Astrocyte (in vitro differentiated cells and primary cell): Measurements from ENCODE around the gene KLHL25. TPM values are rescaled to one million over a fixed set of nuclear protein-coding genes. Genes with fewer than 3 reads are reported as not detected.

Experiments used
- DNase-seq: peaks from one replicate; pipeline ENCODE4 v3.0.0-alpha.2; 2010; ENCODE audit warnings: low read depth
- FAIRE-seq: peaks from 2 replicates; lab custom pipeline; 2011; peaks lifted over from hg19 to GRCh38; lab: Jason Lieb, UNC
- H2AFZ ChIP-seq: 2 replicates; pipeline ENCODE4 v1.6.0; 2012; ENCODE audit warnings: low read depth, low read length, inconsistent platforms
- H3K27ac ChIP-seq: 2 replicates; pipeline ENCODE4 v1.5.1; 2011; ENCODE audit warnings: low read depth, low read length, inconsistent platforms
- H3K27me3 ChIP-seq: 2 replicates; pipeline ENCODE4 v1.6.0; 2011; ENCODE audit warnings: low read length, inconsistent platforms; ENCODE audit not compliant: insufficient read depth
- H3K36me3 ChIP-seq: 2 replicates; pipeline ENCODE4 v1.5.1; 2011; ENCODE audit warnings: low read length, inconsistent platforms; ENCODE audit not compliant: insufficient read depth
- H3K4me1 ChIP-seq: 2 replicates; pipeline ENCODE4 v1.5.1; 2011; ENCODE audit warnings: low read length, inconsistent platforms; ENCODE audit not compliant: insufficient read depth
- H3K4me2 ChIP-seq: 2 replicates; pipeline ENCODE4 v1.6.0; 2012; ENCODE audit warnings: low read length, inconsistent platforms
- H3K4me3 ChIP-seq: 2 replicates; pipeline ENCODE4 v1.5.1; 2011; ENCODE audit warnings: low read depth, mild to moderate bottlenecking, low read length, inconsistent platforms; ENCODE audit not compliant: insufficient read depth
- H3K79me2 ChIP-seq: 2 replicates; pipeline ENCODE4 v1.6.0; 2012; ENCODE audit warnings: mild to moderate bottlenecking, low read length, inconsistent platforms; ENCODE audit not compliant: insufficient read depth
- H3K9ac ChIP-seq: 2 replicates; pipeline ENCODE4 v1.6.0; 2012; ENCODE audit warnings: mild to moderate bottlenecking, low read length, inconsistent platforms
- H3K9me3 ChIP-seq: 2 replicates; pipeline ENCODE4 v1.5.1; 2012; ENCODE audit warnings: low read depth, mild to moderate bottlenecking, low read length, inconsistent platforms; ENCODE audit not compliant: insufficient read depth
- H4K20me1 ChIP-seq: 2 replicates; pipeline ENCODE4 v1.6.0; 2012; ENCODE audit warnings: low read length, inconsistent platforms; ENCODE audit not compliant: insufficient read depth
- H3K27ac Mint-ChIP-seq: one replicate; pipeline ENCODE4 v1.8.0; 2021; ENCODE audit warnings: mild to moderate bottlenecking, mixed read lengths; ENCODE audit not compliant: unreplicated experiment
- H3K27me3 Mint-ChIP-seq: one replicate; pipeline ENCODE4 v1.8.0; 2021; ENCODE audit warnings: low read depth, mixed read lengths; ENCODE audit not compliant: unreplicated experiment
- H3K36me3 Mint-ChIP-seq: one replicate; pipeline ENCODE4 v1.8.0; 2021; ENCODE audit warnings: low read depth, mixed read lengths; ENCODE audit not compliant: unreplicated experiment
- H3K4me1 Mint-ChIP-seq: one replicate; pipeline ENCODE4 v1.8.0; 2021; ENCODE audit warnings: low read depth, mixed read lengths; ENCODE audit not compliant: unreplicated experiment
- H3K4me3 Mint-ChIP-seq: one replicate; pipeline ENCODE4 v1.8.0; 2021; ENCODE audit warnings: mild to moderate bottlenecking, moderate library complexity, mixed read lengths; ENCODE audit not compliant: unreplicated experiment
- H3K9me3 Mint-ChIP-seq: one replicate; pipeline ENCODE4 v1.8.0; 2021; ENCODE audit warnings: mild to moderate bottlenecking, mixed read lengths; ENCODE audit not compliant: unreplicated experiment
- EZH2 ChIP-seq: IDR thresholded peaks from 2 replicates; pipeline ENCODE4 v1.6.1; 2012; ENCODE audit warnings: mild to moderate bottlenecking, low read length, inconsistent platforms; ENCODE audit not compliant: insufficient read depth
- total RNA-seq: library from RNA; stranded (reverse); gene quantifications from 2 replicates; pipeline ENCODE4 v1.2.1, GENCODE V29; 2021
- TF ChIP-seq, protein P1 (sequence below): IDR thresholded peaks from 2 replicates; pipeline ENCODE4 v1.5.1; 2011; ENCODE audit warnings: low read depth, mild to moderate bottlenecking, inconsistent platforms, low read length, moderate library complexity; ENCODE audit not compliant: insufficient read depth

The KLHL25 gene
- total RNA-seq, 1 donor from 2014 or later: 5.6 TPM

DNA sequence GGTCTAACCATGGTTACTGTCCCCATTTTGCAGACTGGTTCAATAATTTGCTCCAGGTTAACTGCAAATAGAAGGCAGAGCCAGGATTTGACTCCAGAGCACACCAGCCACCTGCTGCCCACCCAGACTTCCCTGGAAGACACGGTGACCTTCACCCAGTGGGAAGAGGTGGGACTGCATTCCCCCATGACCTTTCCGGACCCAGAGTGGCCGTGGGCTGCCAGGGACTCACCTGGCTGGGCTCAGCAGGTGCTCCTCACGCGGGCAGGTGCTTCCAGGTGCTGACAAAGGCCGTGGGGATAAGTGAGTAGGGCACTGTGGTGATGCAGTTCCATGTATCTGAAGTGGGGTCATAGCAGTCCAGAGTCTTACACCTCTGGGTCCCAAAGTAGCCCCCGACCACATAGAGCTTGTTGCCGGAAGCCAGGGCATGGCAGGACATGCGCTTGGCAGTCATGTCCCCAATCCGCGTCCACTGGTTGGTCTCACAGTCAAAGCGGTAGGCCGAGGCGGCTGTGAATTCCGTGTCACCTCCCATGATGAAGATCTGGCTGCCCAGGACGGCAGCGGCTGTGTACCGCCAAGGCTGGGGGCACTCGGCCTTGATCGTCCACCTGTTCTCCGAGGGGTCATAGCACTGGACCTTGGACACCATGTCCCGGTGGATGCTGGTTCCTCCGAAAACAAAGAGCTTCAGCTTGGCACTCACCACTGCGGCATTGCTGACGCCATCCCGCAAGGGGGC, 26.8 kb downstream of the KLHL25 start:
- Mint-ChIP-seq H3K36me3 (peaks cover 16% of the 10 kb centered on the region), H3K9me3 (peaks cover 2% of the 10 kb centered on the region), H3K4me3 (no peak overlapping the region), H3K4me1 (peaks cover 19% of the 10 kb centered on the region), H3K27ac (no peak overlapping the region), H3K27me3 (no peaks in the 10 kb centered on the region)
- Histone ChIP-seq H3K4me1 (peaks cover 35% of the 10 kb centered on the region), H4K20me1 (peaks cover 90% of the 10 kb centered on the region), H3K27me3 (no peaks in the 10 kb centered on the region), H3K4me3 (no peak overlapping the region), H3K36me3 (no peaks in the 10 kb centered on the region), H3K9ac (no peak overlapping the region), H2AFZ (no peak overlapping the region), H3K27ac (no peak overlapping the region), H3K79me2 (peaks cover 80% of the 10 kb centered on the region), H3K9me3 (no peaks in the 10 kb centered on the region), H3K4me2 (no peak overlapping the region)
- TF ChIP-seq, protein P1, sequence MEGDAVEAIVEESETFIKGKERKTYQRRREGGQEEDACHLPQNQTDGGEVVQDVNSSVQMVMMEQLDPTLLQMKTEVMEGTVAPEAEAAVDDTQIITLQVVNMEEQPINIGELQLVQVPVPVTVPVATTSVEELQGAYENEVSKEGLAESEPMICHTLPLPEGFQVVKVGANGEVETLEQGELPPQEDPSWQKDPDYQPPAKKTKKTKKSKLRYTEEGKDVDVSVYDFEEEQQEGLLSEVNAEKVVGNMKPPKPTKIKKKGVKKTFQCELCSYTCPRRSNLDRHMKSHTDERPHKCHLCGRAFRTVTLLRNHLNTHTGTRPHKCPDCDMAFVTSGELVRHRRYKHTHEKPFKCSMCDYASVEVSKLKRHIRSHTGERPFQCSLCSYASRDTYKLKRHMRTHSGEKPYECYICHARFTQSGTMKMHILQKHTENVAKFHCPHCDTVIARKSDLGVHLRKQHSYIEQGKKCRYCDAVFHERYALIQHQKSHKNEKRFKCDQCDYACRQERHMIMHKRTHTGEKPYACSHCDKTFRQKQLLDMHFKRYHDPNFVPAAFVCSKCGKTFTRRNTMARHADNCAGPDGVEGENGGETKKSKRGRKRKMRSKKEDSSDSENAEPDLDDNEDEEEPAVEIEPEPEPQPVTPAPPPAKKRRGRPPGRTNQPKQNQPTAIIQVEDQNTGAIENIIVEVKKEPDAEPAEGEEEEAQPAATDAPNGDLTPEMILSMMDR: no peak
- no peak for TF ChIP-seq EZH2
- DNase-seq (no peak), FAIRE-seq (no peak)

- H2AFZ ChIP-seq: no peak overlapping the region
- H3K27ac ChIP-seq: no peak overlapping the region
- peaks cover 63% of the 10 kb centered on the region for H3K79me2 ChIP-seq
- H3K27me3 ChIP-seq: no peaks in the 10 kb centered on the region
- no peak overlapping the region for H3K27ac Mint-ChIP-seq
- FAIRE-seq (no peak), DNase-seq (no peak)
- no peaks in the 10 kb centered on the region for H3K9me3 ChIP-seq
- no peaks in the 10 kb centered on the region for H3K27me3 Mint-ChIP-seq
- H4K20me1 ChIP-seq: peaks cover 86% of the 10 kb centered on the region
- H3K4me3 ChIP-seq: no peak overlapping the region
- peaks cover 2% of the 10 kb centered on the region for H3K9me3 Mint-ChIP-seq
- H3K36me3 ChIP-seq: no peaks in the 10 kb centered on the region
- peaks cover 16% of the 10 kb centered on the region for H3K36me3 Mint-ChIP-seq
- TF ChIP-seq EZH2: no peak
- TF ChIP-seq, protein P1: no peak
- H3K4me3 Mint-ChIP-seq: no peak overlapping the region
- peaks cover 43% of the 10 kb centered on the region for H3K4me1 ChIP-seq
- no peak overlapping the region for H3K9ac ChIP-seq
- no peak overlapping the region for H3K4me2 ChIP-seq
- H3K4me1 Mint-ChIP-seq: peaks cover 22% of the 10 kb centered on the region
Measured at GRCh38 chr15:85766001-85766831, 28.5 kb downstream of the KLHL25 start.
